ENCODE measurements around the gene BTG4. TPM values are rescaled to one million over a fixed set of nuclear protein-coding genes. Genes with fewer than 3 reads are reported as not detected.

The BTG4 gene
- total RNA-seq, 4 donors from 2014 or later = not detected

GRCh38 chr11:111450480-111451320 is 61.5 kb downstream of the BTG4 start:
- H3K27ac ChIP-seq = no peak overlapping the region
- H3K36me3 ChIP-seq = no peaks in the 10 kb centered on the region
- DNase-seq (ENCODE audit: low spot score in 2 of 2) = no peak
- H3K4me1 ChIP-seq = peaks cover 0 to 7% (median 0%) of the 10 kb centered on the region in 4 donors
- TF ChIP-seq POLR2A (IDR thresholded peaks at IDR 0.05) (no peak), EP300 (IDR thresholded peaks at IDR 0.05) (no peak)
- TF ChIP-seq, protein P1, sequence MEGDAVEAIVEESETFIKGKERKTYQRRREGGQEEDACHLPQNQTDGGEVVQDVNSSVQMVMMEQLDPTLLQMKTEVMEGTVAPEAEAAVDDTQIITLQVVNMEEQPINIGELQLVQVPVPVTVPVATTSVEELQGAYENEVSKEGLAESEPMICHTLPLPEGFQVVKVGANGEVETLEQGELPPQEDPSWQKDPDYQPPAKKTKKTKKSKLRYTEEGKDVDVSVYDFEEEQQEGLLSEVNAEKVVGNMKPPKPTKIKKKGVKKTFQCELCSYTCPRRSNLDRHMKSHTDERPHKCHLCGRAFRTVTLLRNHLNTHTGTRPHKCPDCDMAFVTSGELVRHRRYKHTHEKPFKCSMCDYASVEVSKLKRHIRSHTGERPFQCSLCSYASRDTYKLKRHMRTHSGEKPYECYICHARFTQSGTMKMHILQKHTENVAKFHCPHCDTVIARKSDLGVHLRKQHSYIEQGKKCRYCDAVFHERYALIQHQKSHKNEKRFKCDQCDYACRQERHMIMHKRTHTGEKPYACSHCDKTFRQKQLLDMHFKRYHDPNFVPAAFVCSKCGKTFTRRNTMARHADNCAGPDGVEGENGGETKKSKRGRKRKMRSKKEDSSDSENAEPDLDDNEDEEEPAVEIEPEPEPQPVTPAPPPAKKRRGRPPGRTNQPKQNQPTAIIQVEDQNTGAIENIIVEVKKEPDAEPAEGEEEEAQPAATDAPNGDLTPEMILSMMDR (IDR thresholded peaks at IDR 0.05) = no peak
- no peaks in the 10 kb centered on the region for H3K9me3 ChIP-seq
- WGBS, 2 donors = 80 to 84% methylated on average over 10 to 12 of the region's 12 CpGs
- H3K27me3 ChIP-seq = no peaks in the 10 kb centered on the region
- H3K4me3 ChIP-seq = no peak overlapping the region

- WGBS, 2 donors = 48 to 76% methylated on average over 4 of the region's 4 CpGs
- no peaks in the 10 kb centered on the region for H3K27me3 ChIP-seq
- DNase-seq (ENCODE audit: low spot score in 2 of 2) = no peak
- no peaks in the 10 kb centered on the region for H3K36me3 ChIP-seq
- no peak overlapping the region for H3K4me3 ChIP-seq
- peaks cover 0 to 7% (median 0%) of the 10 kb centered on the region in 4 donors for H3K4me1 ChIP-seq
- no peaks in the 10 kb centered on the region for H3K9me3 ChIP-seq
- no peak for TF ChIP-seq POLR2A (IDR thresholded peaks at IDR 0.05)
- TF ChIP-seq, protein P1 (IDR thresholded peaks at IDR 0.05) = no peak
- TF ChIP-seq EP300 (IDR thresholded peaks at IDR 0.05) = no peak
- H3K27ac ChIP-seq = no peak overlapping the region
Observed at GRCh38 chr11:111449696-111450479, 62.3 kb downstream of the BTG4 start.

GRCh38 chr11:111448831-111449557 is 63.2 kb downstream of the BTG4 start:
- Histone ChIP-seq H3K4me3 (no peak overlapping the region), H3K9me3 (no peaks in the 10 kb centered on the region), H3K27ac (no peak overlapping the region), H3K36me3 (no peaks in the 10 kb centered on the region), H3K27me3 (no peaks in the 10 kb centered on the region), H3K4me1 (peaks cover 0 to 7% (median 0%) of the 10 kb centered on the region in 4 donors)
- DNase-seq (ENCODE audit: low spot score in 2 of 2) = no peak
- TF ChIP-seq POLR2A (IDR thresholded peaks at IDR 0.05) (no peak), EP300 (IDR thresholded peaks at IDR 0.05) (no peak)
- TF ChIP-seq, protein P1 (IDR thresholded peaks at IDR 0.05) = no peak
- 53 to 65% methylated on average over 11 of the region's 11 CpGs for WGBS, 2 donors

DNA sequence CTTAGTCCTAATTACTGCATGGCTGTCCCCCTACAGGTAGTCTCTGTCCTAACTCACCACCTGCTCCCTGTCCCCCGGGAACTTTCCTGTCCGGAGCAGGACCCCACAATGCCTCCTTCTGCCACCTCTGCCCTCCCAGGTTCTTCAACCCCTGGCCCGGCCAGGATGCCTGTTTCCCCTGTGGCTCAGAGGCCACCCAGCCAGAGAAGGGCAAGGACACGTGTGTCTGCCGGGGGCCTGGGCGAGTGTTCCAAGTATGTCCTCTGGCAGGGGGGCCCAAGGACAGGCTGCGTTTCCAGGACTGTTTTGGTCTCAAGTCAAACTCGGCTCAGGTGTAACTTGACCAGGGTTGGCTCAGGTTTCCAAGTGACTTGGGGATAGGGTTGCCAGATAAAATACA is 63.8 kb downstream of the BTG4 start:
- H3K4me1 ChIP-seq = peaks cover 0 to 7% (median 0%) of the 10 kb centered on the region in 4 donors
- no peaks in the 10 kb centered on the region for H3K36me3 ChIP-seq
- no peaks in the 10 kb centered on the region for H3K9me3 ChIP-seq
- no peak overlapping the region for H3K27ac ChIP-seq
- H3K4me3 ChIP-seq = no peak overlapping the region
- no peaks in the 10 kb centered on the region for H3K27me3 ChIP-seq
- TF ChIP-seq EP300 (IDR thresholded peaks at IDR 0.05) (no peak), POLR2A (IDR thresholded peaks at IDR 0.05) (no peak)
- TF ChIP-seq, protein P1 (IDR thresholded peaks at IDR 0.05) = no peak
- 88 to 91% methylated on average over 8 of the region's 8 CpGs for WGBS, 2 donors
- DNase-seq (ENCODE audit: low spot score in 2 of 2) = no peak
